ENCODE results near the gene AFMID.
A peak's percentile ranks its signal among the peaks of the same experiment; 100 is the strongest.
"Not testable (repeated sequence)": the region's sequence is repeated elsewhere in the genome, so short reads cannot be mapped to it uniquely, and the experiment has no call there.

The AFMID gene

DNA sequence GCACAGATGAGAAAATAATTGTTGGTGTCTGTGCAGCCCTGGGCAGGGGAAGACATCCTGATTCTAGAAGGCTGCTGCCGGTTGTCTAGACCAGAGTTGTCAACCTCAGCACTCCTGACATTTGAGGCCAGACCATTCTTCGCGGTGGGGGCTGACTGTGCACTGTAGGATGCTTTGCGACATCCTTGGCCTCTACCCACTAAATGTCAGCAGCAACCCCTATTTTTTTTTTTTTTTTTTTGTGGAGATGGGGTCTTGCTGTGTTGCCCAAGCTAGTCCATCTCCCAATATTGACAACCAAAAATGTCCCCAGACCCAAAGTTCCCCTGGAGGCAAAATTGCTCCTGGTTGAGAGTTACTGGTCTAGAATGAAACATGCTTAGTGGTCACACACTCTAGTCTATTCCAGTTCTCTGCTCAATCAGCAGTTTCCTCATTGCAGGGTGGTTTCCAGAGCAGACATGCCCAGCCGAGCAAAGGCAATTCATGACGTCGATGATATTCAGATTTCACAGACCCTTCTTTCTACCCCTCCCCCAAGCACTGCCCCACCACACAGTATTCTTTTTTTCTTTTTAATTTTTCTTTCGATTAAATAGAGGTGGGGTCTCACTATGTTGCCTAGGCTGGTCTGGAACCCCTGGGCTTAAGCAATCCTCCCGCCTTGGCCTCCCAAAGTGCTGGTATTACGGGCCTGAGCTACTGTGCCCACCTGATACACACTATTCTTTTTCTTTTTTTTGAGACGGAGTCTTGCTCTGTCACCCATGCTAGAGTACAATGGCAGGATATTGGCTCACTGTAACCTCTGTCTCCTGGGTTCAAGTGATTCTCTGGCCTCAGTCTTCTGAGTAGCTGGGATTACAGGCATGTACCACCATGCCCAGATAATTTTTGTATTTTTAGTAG is 32.0 kb upstream of the AFMID start:
- no peak for DNase-seq

DNA sequence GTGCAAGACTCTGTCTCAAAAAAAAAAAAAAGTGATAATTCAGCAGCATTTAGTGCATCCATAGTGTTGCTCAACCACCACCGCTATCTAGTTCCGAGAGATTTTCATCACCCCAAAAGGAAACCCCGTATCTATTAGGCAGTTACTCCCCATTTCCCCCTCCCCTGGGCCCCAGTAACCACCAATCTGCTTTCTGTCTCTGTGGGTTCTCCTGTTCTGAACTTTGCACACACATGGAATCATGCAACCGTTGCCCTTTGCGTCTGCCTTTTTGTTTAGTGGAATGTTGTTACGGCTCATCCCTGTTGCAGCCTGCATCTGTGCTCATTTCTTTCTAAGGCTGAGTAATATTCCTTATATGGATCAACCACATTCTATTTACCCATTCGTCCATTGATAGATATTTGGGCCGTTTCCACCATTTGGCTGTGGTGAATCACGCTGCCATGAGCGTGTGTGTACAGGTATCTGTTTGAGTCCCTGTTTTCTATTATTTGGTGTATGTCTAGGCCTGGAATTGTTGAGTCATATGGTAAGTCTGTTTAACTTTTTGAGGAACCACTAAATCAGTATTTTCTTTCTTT is 27.5 kb upstream of the AFMID start:
- DNase-seq = peak; percentile 83

DNA sequence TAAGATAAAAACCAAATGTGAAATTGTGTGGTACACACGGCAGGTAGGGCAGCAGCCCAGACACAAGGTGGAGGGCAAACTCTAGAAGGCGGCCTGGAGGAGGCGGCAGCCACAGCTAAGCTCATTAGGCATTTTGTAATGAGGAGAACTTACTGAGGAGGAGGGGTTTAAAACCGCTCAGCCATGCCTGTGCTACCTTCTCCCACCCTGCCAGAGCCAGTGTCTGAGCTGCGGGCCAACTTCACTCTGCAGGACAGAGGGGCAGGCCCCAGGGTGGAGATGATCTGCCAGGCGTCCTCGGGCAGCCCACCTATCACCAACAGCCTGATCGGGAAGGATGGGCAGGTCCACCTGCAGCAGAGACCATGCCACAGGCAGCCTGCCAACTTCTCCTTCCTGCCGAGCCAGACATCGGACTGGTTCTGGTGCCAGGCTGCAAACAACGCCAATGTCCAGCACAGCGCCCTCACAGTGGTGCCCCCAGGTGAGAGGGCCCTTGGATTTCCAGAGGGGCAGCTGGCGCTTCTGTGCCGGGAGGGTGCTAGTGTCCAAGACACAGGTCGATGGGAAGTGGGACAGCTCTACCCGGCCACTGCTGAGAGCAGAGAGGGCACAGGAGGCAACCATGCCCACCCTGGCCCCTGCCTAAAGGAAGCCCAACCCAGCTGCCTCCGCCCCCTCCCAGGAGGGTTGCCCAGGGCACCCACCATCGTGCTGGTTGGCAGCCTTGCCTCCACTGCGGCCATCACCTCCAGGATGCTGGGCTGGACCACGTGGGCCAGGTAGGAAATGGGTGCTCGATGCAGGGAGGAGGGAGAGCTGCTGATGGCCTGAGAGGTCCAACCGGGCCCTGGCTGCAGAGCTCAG is 23.0 kb upstream of the AFMID start:
- no peak for DNase-seq

DNA sequence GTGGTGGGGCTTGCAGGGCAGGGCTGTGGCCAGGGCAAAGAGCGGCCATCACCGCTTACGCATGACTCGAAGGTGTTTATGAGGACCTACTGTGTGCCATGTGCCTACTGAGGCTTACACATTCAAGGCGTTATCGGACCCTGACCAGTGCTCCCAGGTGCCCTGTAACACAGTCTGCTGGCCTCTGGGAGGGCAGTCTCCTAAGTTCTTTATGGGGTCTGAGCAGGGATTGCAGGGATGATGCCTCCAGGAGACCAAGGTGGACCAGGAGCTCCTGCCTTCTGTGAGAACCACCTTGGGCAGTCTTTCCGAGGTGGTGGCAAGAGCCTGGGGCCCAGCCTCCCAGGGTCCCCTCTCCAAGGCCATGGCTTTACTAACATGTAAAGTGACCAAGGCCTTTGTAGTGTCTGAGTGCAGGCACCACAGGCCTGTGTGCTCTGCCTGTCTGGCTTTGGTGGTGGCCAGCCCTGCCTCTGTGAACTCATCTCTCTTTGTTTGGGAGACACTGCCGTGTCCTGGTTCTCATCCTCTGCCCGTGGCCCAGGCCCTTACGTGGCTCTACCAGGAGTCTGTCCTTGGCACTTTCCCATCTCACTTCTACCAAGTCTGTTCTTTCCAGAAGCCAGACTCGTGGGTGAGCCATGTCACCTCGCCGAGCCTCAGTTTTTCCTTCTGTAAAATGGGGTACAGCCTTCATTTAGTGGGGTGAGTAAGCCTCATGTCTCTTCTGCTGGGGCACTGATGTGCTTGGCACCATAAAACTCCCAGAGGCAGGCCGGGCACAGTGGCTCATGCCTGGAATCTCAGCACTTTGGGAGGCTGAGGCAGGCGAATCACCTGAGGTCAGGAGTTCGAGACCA is 22.2 kb upstream of the AFMID start:
- DNase-seq = no peak

DNA sequence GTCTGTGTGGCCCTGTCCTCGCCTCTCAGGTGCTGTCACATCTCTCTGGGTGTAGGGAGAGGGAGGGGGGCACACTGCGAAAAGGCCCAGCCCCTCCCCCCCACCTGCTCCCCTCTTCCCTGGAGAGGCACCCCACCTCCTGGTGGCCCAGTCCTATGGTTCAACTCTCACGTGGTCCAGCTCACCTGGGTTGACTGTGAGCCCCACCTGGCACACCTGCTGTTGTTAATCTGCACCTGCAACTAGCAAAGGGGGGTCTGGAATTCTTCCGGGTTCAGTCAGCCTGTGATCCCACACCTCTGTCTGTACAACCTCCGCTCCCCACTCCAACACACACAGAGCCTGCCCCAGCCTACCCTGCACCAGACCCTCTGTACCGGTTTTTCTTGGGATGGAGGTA is 20.7 kb upstream of the AFMID start:
- no peak for DNase-seq

DNA sequence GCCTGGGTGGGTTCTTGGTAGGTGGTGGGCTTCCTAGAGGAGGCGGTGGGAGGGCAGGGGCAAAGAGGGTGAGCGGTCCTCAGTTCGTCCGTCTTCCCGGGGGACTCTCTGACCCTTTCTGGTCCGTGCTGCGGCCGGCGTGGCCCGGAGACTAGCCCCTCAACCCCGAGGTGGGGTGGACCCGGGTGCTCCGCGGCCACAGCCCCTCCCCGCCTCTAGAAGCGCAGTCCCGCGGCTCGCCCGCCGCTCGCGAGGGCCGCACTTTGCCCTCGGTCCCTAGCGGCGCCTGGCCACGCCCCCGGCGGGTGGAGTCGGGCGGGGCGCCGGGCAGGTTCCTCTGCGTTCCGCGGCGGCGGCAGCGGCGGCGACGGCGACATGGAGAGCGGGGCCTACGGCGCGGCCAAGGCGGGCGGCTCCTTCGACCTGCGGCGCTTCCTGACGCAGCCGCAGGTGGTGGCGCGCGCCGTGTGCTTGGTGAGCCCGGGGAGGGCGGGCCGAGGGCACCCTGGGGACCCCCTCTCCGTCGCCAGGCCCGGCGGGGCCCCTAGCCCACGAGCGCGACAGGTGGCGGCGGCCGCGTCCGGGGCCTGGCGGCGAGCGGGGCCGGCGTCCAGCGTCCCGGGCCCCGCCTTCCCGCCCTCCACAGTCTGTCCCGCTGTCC is 18.8 kb upstream of the AFMID start, which contains the start of gene SYNGR2:
SYNGR2 (plus strand) TSS at position 340 of the 661 bp plus-strand sequence; CDS start at position 376, 36 bp downstream.
- DNase-seq = peak; percentile 44

DNA sequence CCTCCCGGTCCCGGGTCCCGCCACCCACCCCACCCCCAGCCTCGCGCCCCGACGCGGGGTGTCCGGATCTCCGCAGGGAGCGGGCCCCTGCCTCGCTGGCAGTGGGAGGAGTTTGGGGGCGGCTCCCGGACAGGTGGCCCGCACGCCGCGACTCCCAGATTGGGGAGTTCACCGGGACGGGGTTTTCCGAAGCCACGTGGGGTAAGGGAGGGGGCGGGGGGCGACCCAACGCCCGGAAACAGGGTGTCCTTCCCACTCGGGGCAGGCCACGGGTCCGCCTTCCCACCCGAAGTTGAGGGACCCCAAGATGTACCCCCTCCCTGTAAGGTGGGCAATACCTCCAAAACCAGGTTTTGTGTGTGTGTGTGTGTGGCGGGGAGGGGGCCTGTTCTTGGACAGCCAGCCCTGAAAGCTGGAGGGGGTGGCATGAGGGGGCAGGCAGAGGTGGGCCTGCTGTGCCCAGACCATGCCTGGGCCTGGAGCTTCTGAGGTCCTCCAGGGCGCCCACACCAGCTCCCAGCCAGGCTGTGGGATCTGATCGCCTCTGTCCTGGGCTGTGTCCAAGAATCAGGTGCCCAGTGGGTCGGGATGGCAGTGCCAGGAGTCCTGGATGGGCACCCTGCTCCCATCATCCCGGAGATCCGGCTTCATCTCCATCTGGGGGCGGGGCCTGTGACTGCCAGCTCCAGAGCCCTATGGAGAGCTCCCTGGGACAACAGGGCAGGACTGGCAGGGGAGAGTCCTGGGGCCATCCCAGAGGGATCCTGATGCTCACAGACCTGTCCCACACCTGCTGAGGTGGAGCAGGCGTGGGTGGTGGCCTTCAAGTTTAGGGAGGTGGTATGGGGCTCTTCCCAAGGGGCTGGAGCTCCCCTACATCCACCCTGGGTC is 18.0 kb upstream of the AFMID start:
- DNase-seq = peak; percentile 19

DNA sequence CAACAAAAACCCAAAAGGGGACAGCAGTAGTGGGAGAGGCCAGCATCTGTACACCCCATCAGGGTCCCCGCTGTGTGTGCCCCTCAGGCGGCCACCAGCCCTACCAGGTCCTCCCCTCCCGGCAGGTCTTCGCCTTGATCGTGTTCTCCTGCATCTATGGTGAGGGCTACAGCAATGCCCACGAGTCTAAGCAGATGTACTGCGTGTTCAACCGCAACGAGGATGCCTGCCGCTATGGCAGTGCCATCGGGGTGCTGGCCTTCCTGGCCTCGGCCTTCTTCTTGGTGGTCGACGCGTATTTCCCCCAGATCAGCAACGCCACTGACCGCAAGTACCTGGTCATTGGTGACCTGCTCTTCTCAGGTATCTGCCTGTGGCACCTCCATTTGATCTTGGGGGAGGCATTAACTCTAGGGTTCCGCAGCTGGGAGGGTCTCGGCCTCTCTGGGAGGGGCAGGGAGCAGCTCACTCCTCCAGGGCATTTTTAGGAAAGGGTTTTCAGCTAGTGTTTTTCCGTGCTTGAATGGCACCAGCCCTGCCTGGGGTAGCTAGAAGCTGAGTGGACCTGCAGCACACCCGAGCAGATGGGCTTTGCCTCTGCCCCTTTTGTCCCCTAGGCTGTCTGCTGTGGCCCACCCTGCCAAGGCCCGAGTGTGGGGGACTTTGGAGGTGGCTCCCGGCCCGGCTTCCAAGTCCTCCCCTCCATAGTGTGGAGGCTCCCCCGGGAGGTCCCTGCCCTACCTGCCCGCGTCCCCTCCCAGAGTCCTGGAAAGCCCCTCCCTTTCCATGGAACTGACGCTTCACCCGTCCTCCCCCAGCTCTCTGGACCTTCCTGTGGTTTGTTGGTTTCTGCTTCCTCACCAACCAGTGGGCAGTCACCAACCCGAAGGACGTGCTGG is 16.2 kb upstream of the AFMID start:
- no peak for DNase-seq

DNA sequence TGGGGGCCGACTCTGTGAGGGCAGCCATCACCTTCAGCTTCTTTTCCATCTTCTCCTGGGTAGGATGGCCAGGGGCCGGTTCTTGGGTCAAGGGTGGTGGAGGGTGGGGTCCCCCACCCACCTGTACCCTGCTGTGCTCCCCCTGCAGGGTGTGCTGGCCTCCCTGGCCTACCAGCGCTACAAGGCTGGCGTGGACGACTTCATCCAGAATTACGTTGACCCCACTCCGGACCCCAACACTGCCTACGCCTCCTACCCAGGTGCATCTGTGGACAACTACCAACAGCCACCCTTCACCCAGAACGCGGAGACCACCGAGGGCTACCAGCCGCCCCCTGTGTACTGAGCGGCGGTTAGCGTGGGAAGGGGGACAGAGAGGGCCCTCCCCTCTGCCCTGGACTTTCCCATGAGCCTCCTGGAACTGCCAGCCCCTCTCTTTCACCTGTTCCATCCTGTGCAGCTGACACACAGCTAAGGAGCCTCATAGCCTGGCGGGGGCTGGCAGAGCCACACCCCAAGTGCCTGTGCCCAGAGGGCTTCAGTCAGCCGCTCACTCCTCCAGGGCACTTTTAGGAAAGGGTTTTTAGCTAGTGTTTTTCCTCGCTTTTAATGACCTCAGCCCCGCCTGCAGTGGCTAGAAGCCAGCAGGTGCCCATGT is 15.4 kb upstream of the AFMID start:
- DNase-seq = not testable (repeated sequence)

DNA sequence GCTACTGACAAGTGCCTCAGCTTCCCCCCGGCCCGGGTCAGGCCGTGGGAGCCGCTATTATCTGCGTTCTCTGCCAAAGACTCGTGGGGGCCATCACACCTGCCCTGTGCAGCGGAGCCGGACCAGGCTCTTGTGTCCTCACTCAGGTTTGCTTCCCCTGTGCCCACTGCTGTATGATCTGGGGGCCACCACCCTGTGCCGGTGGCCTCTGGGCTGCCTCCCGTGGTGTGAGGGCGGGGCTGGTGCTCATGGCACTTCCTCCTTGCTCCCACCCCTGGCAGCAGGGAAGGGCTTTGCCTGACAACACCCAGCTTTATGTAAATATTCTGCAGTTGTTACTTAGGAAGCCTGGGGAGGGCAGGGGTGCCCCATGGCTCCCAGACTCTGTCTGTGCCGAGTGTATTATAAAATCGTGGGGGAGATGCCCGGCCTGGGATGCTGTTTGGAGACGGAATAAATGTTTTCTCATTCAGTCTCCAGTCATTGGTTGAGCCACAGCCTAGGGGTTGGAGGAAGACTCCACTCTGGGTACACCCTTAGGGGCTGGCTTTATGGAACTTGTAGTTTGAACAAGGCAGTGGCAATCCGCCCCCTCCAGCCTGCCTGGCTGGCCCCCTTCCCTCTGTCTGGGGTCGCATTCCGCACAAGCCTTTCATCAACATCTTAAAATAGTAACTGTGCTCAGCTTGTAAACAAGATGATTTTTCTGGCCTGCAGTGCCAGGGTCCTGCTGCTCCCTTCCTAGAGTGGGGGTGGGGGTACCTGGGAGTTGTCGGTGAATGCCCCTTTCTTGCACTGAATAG is 14.7 kb upstream of the AFMID start:
- peak; percentile 14 for DNase-seq

DNA sequence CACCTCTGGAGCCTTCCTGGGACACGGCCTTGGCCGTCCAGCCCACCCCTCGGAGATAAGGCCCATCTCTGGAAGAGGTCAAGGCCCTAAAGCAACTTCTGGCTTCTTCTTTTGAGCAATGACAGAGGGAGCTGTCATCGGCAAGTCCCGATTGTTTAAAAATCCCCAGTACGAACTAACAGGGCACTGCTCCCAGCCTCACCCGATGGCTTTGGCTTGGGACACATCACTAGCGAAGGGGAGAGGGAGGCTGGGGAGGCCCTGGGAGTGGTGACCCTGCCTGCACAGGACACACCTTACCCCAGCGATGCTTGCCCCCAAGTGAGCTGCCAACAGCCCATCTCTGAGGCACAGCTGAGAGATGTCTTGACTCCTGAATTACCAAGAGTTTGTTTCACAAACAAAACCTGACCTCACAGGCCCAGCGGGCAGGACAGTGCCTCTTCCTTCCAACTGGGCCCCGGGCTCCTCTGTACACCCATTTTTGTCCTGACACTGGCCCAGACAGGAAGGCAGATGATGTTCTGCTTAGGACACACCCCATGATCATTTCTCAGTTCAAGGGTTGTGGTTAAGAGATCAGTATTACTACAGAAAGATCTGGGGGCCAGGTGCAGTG is 14.0 kb upstream of the AFMID start:
- DNase-seq = no peak

DNA sequence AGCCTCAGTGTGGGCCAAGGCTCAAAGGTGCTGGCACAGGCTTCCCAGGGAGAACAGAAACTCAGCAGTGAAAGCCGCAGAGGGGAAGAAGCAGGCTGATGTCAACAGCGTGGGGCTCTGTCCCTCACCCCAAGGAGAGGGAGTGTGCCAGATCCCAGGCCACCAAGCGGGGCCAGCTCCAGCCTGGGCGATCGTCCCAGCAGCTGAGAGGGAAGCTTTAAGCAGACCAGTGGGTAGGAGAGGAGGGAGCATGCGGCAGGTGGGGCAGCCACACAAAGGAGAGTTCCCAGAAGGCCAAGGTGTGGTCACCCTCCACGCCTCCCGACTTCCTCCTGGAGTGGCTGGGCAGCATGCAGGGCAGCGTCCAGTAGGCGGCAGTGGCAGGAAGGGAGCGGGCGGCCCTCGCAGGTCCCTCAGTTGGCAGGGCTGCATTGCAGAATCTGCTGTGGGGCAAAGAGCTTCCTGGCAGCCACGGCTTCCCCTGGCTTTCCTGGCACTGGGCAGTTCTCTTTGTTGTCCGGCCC is 12.8 kb upstream of the AFMID start:
- DNase-seq = no peak

DNA sequence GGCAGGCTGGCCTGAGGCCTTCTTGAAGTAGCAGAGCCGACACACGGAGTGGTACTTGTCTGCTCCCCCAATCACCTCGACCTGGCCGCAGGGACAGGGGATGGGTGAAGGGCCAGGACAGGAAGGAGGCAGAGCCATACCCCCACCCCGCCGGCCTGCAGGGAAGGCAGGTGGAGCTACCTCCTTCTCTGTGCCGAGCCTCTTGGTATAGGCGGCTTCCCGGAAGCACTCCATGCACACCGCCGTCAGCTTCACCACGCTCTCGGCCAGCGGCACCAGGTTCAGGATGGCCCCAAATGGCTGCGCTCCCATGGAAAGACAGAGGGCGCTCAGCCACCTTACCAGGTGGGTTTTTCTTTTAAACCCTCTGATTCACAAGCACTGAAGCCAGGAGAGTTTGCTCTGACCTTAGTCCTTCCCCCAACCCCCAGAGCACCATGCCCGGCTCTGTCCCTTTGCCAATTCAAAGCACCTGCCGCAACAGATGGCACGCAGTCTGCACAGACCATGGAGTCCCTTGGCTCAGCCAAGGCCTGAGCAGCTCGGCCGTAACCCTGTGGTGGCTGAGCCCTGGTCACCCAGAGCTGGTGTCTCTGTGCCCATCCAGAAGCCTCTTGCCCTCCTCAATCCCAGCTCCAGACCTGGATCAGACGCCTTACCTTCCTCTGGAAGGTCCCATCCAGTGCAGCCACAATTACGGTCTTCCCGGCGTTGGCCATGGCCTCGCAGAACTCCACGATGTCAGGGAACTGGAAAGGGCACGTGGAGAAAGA is 12.1 kb upstream of the AFMID start:
- no peak for DNase-seq

DNA sequence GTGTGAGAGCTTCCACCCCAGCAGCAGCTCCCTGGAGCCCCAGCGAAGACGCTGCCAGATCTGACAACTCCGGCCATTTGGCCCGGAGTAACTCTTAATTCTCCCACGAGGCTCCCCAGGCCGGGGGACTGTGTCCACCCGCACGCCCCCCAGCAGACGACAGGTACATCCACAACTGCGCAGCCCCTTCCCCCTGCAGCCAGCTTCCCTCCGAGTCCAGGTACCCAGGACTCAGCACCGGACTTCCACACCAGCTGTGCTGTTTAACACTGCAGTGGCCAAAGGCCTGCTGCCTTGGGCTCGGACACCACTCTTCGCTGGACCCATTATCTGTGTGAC is 11.6 kb upstream of the AFMID start:
- DNase-seq = no peak

DNA sequence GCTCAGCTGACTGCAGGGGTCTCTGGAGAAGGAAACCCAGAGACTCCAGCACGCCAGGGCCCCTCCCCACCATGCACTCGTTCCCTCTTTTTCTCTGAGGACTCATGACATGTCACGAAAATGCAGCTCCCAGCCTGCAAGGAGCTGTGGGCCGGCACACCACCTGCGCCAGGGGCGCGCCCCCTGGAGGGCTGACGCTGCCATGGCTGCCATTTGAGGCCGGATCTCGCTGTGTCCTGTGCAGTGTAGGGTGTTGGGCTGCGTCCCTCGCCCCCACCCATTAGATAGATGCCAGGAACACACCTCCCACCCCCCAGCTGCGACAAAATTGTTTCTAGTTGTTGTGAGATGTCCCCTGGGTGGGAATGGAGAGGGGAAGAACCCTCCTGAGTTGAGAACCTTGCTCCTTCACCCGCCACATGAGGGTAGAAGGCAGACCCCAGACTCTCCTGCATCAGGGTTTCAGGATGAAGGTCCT is 10.6 kb upstream of the AFMID start:
- peak; percentile 38 for DNase-seq

DNA sequence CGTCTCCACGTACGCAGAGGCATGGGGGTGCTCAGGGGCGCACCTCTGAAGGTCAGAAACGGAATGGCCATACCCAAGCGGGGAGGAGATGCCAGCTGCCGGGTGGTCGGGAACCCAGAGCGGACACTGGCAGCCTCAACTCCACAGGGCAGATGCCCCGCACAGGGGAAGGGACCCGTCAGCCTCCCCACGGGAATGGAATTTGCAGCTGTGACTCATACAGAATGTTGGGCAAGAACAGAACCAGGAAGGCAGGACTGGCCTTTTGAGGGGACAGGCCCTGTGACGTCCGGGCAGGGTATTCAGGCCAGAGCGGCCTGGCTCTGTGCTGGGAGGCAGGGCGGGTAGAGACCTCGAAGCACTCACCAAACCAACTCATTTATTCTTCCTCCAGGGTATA is 7.8 kb upstream of the AFMID start:
- peak; percentile 26 for DNase-seq

DNA sequence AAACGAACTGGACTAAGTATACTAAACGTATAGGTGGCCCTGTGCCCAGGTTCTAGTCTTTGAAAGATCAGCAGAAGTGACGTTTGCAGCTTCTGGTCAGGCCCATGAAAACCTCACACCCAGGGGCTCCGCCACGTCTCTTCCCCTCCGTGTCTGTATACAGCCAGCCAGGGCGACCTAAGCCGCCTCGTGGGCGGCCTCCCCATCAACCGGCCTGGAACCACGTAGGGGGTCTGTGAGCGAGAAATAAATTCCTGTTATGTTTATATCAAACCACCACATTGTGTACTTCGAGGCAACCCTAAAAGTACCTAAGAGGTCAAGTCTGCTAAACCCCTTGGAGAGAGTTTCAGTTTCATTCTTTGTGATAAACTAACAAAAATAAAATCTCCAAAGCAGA is 7.1 kb upstream of the AFMID start:
- no peak for DNase-seq
